ENCODE data around the gene DUS1L.

DUS1L gene

GRCh38 chr17:82022310-82022980, 43.2 kb downstream of the DUS1L start, which contains the start of gene CENPX:
Gene CENPX, minus strand, starts transcription at chr17:82022878. Its CDS starts 17 bp downstream, at chr17:82022861.
- no peak for DNase-seq

GRCh38 chr17:82021900-82022309, 43.7 kb downstream of the DUS1L start:
- DNase-seq, result no peak

- peak; percentile 55 for DNase-seq
Measured at GRCh38 chr17:82021107-82021899, 44.3 kb downstream of the DUS1L start.

GRCh38 chr17:82020572-82021106, 45.0 kb downstream of the DUS1L start:
- no peak for DNase-seq

GRCh38 chr17:82019690-82020571, 45.7 kb downstream of the DUS1L start:
- peak; percentile 53 for DNase-seq

GRCh38 chr17:82018989-82019689, 46.5 kb downstream of the DUS1L start:
- DNase-seq, result no peak

GRCh38 chr17:82018152-82018988, 47.2 kb downstream of the DUS1L start:
- no peak for DNase-seq

- no peak for DNase-seq
Measured at GRCh38 chr17:82017612-82018151, 47.9 kb downstream of the DUS1L start.

- DNase-seq, result no peak
Measured at GRCh38 chr17:82016875-82017459, 48.6 kb downstream of the DUS1L start.

GRCh38 chr17:82016061-82016874, 49.3 kb downstream of the DUS1L start:
- DNase-seq, result no peak

GRCh38 chr17:82015311-82015971, 50.2 kb downstream of the DUS1L start:
- DNase-seq, result no peak

GRCh38 chr17:82014971-82015310, 50.7 kb downstream of the DUS1L start:
- no peak for DNase-seq

GRCh38 chr17:82014432-82014831, 51.2 kb downstream of the DUS1L start:
- no peak for DNase-seq

- no peak for DNase-seq
Measured at GRCh38 chr17:82013772-82014321, 51.8 kb downstream of the DUS1L start.

GRCh38 chr17:82013341-82013740, 52.3 kb downstream of the DUS1L start:
- DNase-seq, result no peak

- no peak for DNase-seq
Measured at GRCh38 chr17:82012640-82013295, 52.8 kb downstream of the DUS1L start.

- no peak for DNase-seq
Measured at GRCh38 chr17:82012261-82012639, 53.4 kb downstream of the DUS1L start.

- no peak for DNase-seq
Measured at GRCh38 chr17:82011617-82012187, 53.9 kb downstream of the DUS1L start.

Data from CD4-positive, alpha-beta T cell treated with Interleukin-15 for 1 hour (primary cell).